Activated T-helper 1 cell treated with Interleukin-2 at 50 U/mL for 16 hours (primary cell): ENCODE measurements around the gene NLRC5.
A peak's percentile ranks its signal among the peaks of the same experiment; 100 is the strongest.

ENCODE experiments used
- DNase-seq: peaks from one replicate; pipeline ENCODE4 v3.0.0-alpha.2; 2020; ENCODE audit warnings: low read depth

The NLRC5 gene

GRCh38 chr16:57128771-57129389 lies 139.5 kb downstream of the NLRC5 start:
- peak; percentile 19 for DNase-seq

DNA sequence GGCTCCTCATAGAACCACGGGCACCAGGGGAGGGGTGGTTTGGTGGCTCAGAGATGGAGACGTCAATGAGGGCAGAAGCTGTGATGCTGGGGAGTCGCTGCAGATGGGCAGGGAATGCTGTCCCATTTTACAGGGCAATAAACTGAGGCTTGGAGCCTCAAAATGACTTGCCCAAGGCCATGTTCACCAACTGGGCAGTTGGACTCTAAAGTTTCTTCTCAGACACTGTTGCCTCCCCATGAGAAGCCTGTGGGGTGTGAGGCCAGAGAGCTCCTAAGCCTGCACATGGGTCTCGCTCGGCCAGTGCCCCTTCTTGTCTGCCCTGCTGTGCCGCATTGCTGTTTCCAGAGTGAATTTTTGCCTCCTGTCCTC lies 141.6 kb downstream of the NLRC5 start:
- no peak for DNase-seq

DNA sequence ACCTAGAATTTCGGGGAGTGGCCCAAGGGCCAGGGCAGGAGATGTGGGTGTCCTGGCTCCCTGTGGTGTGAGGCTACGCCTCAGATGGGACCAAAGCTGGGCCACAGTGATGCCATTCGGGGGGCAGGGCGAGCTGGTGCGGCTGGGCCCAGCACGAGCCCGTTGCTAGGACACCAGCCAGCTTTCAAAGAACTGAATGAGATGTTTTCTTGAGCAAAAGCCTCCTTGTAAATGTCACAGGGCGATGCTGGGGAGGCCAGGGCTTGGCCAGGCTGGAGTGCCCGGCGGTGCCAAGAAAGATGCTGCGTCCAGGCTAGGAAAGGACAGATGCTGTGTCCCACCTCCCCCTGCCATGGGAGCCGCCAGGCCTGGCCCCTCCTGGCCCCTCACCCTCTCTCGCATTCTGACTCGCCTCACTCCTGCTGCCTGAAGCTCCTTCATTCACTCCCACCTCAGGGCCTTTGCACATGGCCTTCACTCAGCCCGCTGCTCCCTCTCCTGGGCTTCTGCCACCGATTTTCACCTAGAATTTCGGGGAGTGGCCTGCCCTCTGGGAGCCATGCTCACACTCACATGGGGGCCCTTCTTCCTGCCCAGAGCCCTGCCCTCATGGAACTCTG lies 142.1 kb downstream of the NLRC5 start:
- no peak for DNase-seq

DNA sequence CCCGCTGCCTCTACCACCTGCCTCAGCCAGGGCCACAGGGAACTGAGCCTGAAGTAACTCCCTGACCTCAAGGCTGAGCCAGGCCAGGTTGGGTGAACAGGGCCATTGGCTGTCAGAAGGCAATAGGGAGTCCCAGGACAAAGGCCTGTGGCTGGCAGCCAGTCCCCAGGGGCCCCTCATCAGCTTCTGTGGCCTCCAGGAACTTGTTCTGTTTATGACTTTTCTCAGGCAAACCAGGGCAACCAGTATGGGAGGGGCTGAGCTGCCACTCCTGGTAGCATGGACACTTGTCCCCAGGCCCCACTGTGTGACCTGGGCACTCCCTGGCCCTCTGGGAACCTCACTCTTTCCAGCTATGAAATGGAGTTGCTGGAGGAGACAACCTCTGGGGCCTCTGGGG lies 143.1 kb downstream of the NLRC5 start:
- DNase-seq = no peak

- no peak for DNase-seq
Measured at GRCh38 chr16:57133031-57133430, 143.7 kb downstream of the NLRC5 start.
